Lower leg skin (tissue), 4 donors: ENCODE results near the gene PACRG. TPM values are rescaled to one million over a fixed set of nuclear protein-coding genes. Genes with fewer than 3 reads are reported as not detected.

Experiments
- DNase-seq, 2 donors: peaks; one replicate each; pipeline ENCODE4 v3.0.0-alpha.2; 2019; ENCODE audit warnings: low spot score in 2 of 2
- H3K4me3 ChIP-seq: fragments of 200-600 bp; sonication (generic); 2 replicates; pipeline ENCODE4 v1.5.1; 2017; ENCODE audit warnings: mild to moderate bottlenecking, low read depth; ENCODE audit not compliant: poor library complexity, severe bottlenecking
- CTCF ChIP-seq, 3 donors: fragments of 450-650 bp; IDR thresholded peaks; one replicate each; pipeline ENCODE4 v1.5.1; 2016; ENCODE audit warnings: antibody characterized with exemption in 3 of 3, mild to moderate bottlenecking in 3 of 3, moderate library complexity in 2 of 3
- POLR2A ChIP-seq, 2 donors: fragments of 450-650 bp; IDR thresholded peaks; one replicate each; pipeline ENCODE4 v1.6.1; 2016 to 2017; ENCODE audit warnings: antibody characterized with exemption in 2 of 2, mild to moderate bottlenecking in 1 of 2, moderate library complexity in 1 of 2
- WGBS, 2 donors: methylation state at CpG; one replicate each; pipeline ENCODE4 v1.1.5; 2018; 5-methylcytosine and 5-hydroxymethylcytosine counted together
- intact Hi-C: fragments of 100-400 bp; cut with DNase I; formaldehyde crosslinking; loops from one replicate; pipeline ENCODE4 v1.15.0; 2023; ENCODE audit warnings: low total_unique reads
- total RNA-seq, 4 donors: library from RNA; depleted of rRNA; stranded (reverse); fragments of >200 nt; gene quantifications; one replicate each; pipeline ENCODE4 v1.1.0, GENCODE V29; 2016

PACRG gene
- total RNA-seq, 4 donors from 2014 or later: 0.38 to 3.9 (median 3.4) TPM; not detected in 1

- no peak overlapping the region for H3K4me3 ChIP-seq
- TF ChIP-seq CTCF (IDR thresholded peaks at IDR 0.05) (no peak), POLR2A (IDR thresholded peaks at IDR 0.05) (no peak)
- intact Hi-C loops: no loop called here
- no peak for DNase-seq
- 63 to 64% methylated on average over 4 of the region's 4 CpGs for WGBS, 2 donors
Measured at GRCh38 chr6:162849269-162849668, 121.5 kb downstream of the PACRG start.

GRCh38 chr6:162852192-162852591 lies 124.4 kb downstream of the PACRG start:
- no peak for TF ChIP-seq CTCF (IDR thresholded peaks at IDR 0.05)
- TF ChIP-seq POLR2A (IDR thresholded peaks at IDR 0.05): no peak
- DNase-seq: no peak
- WGBS, 2 donors: 86 to 90% methylated on average over 6 of the region's 6 CpGs
- H3K4me3 ChIP-seq: no peak overlapping the region
- intact Hi-C loops: no loop called here

- WGBS, 2 donors: 75 to 78% methylated on average over 9 of the region's 9 CpGs
- intact Hi-C loops: no loop called here
- no peak for TF ChIP-seq CTCF (IDR thresholded peaks at IDR 0.05)
- no peak for TF ChIP-seq POLR2A (IDR thresholded peaks at IDR 0.05)
- DNase-seq: no peak
- no peak overlapping the region for H3K4me3 ChIP-seq
Measured at GRCh38 chr6:162852840-162853577, 125.2 kb downstream of the PACRG start.

GRCh38 chr6:162854228-162854627 lies 126.5 kb downstream of the PACRG start:
- no peak overlapping the region for H3K4me3 ChIP-seq
- TF ChIP-seq POLR2A (IDR thresholded peaks at IDR 0.05) (no peak), CTCF (IDR thresholded peaks at IDR 0.05) (no peak)
- 96 to 100% methylated on average over 1 of the region's 1 CpG for WGBS, 2 donors
- no peak for DNase-seq
- intact Hi-C loops: no loop called here

GRCh38 chr6:162854734-162855191 lies 127.0 kb downstream of the PACRG start:
- H3K4me3 ChIP-seq: no peak overlapping the region
- intact Hi-C loops: no loop called here
- no peak for DNase-seq
- TF ChIP-seq CTCF (IDR thresholded peaks at IDR 0.05) (no peak), POLR2A (IDR thresholded peaks at IDR 0.05) (no peak)
- 93 to 94% methylated on average over 20 of the region's 20 CpGs for WGBS, 2 donors

GRCh38 chr6:162856885-162857284 lies 129.1 kb downstream of the PACRG start:
- intact Hi-C loops: no loop called here
- DNase-seq: peak in 1 of 2 donors; percentile 29
- no peak for TF ChIP-seq CTCF (IDR thresholded peaks at IDR 0.05)
- TF ChIP-seq POLR2A (IDR thresholded peaks at IDR 0.05): no peak
- no peak overlapping the region for H3K4me3 ChIP-seq
- WGBS, 2 donors: 7 to 11% methylated on average over 7 of the region's 7 CpGs
